ENCODE data around the gene CFAP97D1. TPM values are rescaled to one million over a fixed set of nuclear protein-coding genes. Genes with fewer than 3 reads are reported as not detected.

The CFAP97D1 gene
- total and polyA plus RNA-seq, 8 donors: 0.06 to 0.11 (median 0.07) TPM; not detected in 4

DNA sequence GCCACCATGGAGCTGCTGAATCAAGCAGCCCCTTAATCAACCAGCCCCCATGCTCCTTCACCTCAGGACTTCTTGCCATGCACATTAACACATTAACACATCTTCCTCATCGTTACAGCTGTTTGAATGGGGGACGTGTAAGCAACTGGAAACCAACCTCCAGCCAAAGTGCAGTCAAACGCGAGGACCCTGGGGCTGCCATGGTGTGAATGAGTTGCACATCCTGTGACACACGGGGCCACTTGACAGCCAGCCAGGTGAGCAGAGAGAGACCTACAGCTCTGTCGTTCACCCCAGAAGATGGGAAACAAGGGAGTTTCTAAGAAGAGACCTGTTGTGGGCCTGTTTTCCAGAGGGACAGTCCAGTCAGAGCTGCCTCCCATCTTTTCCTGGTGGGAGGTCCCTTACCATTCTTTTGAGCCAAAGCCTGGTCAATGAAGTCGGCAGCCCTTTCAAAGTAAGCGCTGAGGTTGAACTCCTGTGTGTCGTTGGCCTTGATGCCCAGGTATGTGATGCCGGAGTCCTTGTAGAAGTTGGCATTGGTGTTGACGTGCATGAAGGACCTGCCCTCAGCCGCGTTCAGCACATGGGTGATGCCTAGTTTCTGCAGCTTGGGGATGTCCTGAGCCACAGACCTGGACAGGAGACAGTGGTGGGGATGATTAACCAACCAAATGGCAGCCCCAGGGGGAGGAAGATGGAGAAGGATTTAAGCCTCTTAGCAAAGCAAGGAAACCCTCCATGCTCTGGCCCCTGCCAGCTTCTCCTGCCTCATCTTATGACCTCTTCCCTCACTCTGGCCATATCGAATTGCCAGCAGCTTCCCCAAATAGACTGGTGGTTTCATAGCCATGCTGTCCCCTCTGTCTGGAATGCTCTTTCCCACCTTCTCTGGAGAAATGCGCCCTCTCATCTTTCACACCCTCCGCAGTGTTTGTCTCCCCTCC, 5.7 kb upstream of the CFAP97D1 start:
- ATAC-seq: no peak

DNA sequence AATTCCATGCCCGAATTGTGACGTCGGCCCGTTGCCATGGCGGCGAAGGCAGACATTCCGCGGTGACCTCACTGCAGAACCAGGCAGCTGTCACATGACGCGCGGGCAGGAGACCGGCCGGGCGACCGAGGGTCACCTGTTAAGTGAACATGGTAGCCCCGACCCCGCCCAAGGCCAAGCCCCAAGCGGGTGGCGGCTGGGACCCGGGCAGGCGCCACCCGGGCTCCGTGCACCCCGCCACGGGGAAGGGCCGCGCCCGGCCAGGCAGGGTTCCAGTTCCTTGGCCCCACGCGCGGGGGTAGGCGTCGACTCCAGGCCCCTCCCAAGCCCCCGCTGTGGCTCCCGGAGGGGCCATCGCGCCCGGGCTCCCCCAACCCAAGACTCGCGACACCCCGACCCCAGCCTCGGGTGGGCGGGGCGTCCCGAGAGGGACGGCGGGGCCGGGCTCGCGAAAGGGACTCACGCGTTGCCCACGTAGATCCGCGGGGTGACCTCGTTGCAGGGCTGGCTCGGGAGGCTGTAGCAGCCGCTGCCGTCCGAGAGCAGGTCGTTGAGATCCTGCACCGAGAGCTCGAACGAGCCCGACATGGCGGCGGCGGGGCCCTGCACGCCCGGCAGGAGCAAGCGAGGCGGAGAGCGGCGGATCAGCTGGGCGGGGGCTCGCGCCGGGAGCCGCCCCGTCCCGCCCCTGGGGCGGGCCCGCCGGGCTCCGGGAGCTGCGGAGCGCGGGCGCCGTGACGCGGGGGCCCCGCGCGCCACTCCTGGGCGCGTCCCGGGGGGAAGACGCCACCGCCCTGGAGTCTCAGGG, 1.7 kb upstream of the CFAP97D1 start, which contains the start of gene DUSP3:
DUSP3 (minus strand) TSS at position 641 of the 808 bp plus-strand sequence; CDS start at position 588, 53 bp downstream.
- Histone ChIP-seq H3K4me3 (peak within 1 kb of the TSS; percentile 91 to 96), H3K27me3 (no peaks in the 10 kb centered on the region), H3K4me1 (peaks cover 17 to 60% of the 10 kb centered on the region in 2 donors), H3K36me3 (peaks cover 0 to 26% of the 10 kb centered on the region in 2 donors), H3K9me3 (no peaks in the 10 kb centered on the region), H3K27ac (peak within 1 kb of the TSS; percentile 99)
- DNase-seq (peak; percentile 86 to 98 (median 96)), ATAC-seq (peak; percentile 95)
- intact Hi-C loops (cut with DNase I): no loop called here
- TF ChIP-seq, protein P1, sequence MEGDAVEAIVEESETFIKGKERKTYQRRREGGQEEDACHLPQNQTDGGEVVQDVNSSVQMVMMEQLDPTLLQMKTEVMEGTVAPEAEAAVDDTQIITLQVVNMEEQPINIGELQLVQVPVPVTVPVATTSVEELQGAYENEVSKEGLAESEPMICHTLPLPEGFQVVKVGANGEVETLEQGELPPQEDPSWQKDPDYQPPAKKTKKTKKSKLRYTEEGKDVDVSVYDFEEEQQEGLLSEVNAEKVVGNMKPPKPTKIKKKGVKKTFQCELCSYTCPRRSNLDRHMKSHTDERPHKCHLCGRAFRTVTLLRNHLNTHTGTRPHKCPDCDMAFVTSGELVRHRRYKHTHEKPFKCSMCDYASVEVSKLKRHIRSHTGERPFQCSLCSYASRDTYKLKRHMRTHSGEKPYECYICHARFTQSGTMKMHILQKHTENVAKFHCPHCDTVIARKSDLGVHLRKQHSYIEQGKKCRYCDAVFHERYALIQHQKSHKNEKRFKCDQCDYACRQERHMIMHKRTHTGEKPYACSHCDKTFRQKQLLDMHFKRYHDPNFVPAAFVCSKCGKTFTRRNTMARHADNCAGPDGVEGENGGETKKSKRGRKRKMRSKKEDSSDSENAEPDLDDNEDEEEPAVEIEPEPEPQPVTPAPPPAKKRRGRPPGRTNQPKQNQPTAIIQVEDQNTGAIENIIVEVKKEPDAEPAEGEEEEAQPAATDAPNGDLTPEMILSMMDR (IDR thresholded peaks at IDR 0.05): no peak

More for the DNA sequence above, 5.7 kb upstream of the CFAP97D1 start:
- peak overlapping the region in 1 of 2 donors; percentile 81 for H3K27ac ChIP-seq
- no peaks in the 10 kb centered on the region for H3K9me3 ChIP-seq
- intact Hi-C loops (cut with DNase I): no loop called here
- TF ChIP-seq, protein P1 (IDR thresholded peaks at IDR 0.05): no peak
- peaks cover 0 to 65% of the 10 kb centered on the region in 2 donors for H3K36me3 ChIP-seq
- no peak for DNase-seq
- H3K4me1 ChIP-seq: peaks cover 17 to 81% of the 10 kb centered on the region in 2 donors
- H3K27me3 ChIP-seq: no peaks in the 10 kb centered on the region
- H3K4me3 ChIP-seq: no peak overlapping the region

DNA sequence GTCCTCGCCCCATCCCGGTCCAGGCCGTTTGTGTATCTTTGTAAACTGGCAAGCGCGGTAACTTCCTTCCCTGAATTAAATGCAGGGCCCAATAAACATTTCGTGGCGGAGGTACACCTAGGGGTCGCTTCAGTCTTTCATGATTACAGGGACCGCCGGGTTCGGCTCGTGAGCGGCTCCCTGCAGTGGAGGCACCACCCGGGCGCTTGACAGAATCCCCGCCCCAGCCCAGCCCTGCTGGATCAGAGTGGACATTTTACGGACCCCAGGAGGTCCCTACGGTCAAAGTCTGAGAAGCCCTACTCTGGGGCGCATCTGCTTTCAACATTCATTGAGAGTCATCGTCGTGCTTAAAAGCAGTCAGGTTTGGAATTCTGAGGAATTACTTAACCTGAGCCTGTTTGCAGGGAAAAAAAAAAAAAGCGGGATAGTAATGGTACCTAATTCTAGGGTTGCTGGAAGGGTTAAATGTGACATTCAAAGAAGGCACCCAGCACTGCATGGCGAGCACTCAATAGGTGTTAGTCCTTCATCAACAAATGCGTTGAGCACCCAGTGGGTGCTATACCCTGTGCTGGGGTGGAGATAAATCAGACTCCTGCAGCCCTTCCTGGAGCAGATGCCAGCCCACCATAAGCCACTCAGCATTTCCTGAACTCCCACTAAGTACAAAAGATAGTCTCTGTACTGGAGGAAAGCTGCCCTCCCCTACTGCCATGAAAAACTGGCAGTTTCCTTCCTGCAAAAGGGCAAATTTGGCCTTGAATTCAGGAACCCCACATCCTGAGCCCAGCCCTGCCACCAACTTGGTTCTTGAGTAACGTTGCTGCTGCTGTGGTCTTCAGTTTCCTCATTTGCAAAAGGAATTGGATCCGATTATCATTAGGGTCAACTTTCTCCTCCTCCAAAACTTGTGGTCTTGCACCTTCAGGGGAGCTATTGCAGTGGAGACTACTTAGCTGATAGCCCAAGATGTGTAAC, 800 bp upstream of the CFAP97D1 start:
- intact Hi-C loops (cut with DNase I): loop anchor here in 1 of 2 donors (10.0 kb wide), 1 partner anchor 55 kb away; the partner anchor contains the start of gene MPP3
- DNase-seq: no peak

More for the DNA sequence above, 800 bp upstream of the CFAP97D1 start:
- Histone ChIP-seq H3K27ac (peak overlapping the region; percentile 99), H3K36me3 (peaks cover 0 to 17% of the 10 kb centered on the region in 2 donors), H3K4me3 (peak overlapping the region; percentile 91 to 96), H3K27me3 (no peaks in the 10 kb centered on the region), H3K4me1 (peaks cover 17 to 51% of the 10 kb centered on the region in 2 donors), H3K9me3 (no peaks in the 10 kb centered on the region)
- TF ChIP-seq, protein P1 (IDR thresholded peaks at IDR 0.05): no peak
- peak; percentile 6 for ATAC-seq
